Inflammatory macrophage treated with lipopolysaccharide for 1 hour (primary cell): Measurements from ENCODE around the gene RGL4.

Experiments used
- DNase-seq, 2 donors: peaks; one replicate each; pipeline ENCODE4 v3.0.0-alpha.2; 2020 to 2022

Gene RGL4

DNA sequence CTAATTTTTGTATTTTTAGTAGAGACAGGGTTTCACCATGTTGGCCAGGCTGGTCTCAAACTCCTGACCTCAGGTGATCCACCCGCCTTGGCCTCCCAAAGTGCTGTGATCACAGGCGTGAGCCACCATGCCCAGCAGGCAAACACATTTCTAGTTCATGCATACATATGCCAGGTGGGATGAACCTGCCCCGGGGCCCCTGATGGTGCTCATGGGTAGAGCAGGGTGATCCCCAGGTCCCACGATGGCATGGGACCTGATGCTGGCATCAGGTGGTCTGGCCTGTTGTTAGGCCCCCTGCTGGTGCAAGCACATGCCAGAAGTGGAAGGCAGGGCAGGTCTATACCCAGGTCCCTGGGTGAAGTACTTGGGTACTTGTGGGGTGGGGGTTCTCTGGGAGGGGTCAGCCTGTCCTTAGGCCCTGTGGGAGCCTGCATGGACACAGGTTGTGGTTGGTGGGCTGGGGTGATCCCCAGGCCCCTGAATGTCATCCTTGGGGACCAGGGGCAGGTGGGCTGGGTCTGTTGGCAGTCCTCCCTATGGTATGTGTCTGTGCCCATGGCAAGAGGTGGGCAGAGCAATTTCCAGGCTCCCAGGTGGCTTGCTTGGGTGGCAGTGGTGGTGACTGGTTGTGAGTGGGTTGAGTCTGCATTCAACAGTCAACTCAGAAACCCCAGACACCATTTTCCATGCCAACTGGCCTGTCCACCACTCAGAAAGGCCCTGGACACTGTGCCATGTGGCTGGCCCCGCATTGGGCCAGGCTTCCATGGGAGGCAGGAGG lies 9.6 kb upstream of the RGL4 start:
- no peak for DNase-seq

DNA sequence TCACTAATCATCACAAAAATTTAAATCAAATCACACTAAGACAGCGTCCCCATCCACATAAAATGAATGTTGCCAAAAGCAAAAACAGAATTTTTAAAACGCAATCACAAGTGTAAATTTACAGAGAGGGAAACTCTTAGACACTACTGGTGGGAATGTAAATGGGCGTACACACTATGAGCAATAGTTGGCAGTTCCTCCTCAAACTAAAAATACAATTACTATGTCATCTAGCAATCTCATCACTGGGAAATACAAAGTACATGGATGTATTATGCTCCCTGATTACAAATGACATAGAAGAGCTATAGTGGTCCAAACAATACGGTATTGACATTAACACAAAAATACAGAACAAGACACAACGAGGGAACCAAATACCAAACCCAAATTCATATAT lies 8.7 kb upstream of the RGL4 start:
- DNase-seq: peak; percentile 13 to 25

DNA sequence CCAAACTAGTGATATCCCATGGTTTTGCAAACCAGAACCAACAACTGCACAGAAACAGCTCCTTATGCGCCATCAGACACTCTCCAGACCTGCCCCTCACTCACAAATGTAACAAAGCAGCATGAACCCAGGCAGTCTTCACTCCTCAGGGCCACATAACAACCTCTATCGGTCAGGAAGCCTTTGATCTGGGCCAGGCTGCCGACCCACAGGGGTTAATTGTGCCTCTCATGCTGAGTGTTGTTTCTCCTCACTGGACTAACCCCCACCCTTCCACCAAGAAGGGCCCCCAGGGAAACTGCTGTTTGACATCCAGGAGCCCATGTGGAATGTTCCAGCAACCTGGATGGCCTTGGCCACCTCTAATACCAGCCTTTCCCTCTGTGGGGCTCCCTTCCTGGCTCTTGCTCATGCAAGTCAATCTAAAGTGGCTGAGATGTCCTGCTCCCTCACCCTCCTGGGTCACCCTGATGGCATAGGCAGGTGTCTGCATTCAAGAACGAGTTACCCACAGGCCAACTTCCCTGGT lies 7.9 kb upstream of the RGL4 start:
- DNase-seq: no peak

DNA sequence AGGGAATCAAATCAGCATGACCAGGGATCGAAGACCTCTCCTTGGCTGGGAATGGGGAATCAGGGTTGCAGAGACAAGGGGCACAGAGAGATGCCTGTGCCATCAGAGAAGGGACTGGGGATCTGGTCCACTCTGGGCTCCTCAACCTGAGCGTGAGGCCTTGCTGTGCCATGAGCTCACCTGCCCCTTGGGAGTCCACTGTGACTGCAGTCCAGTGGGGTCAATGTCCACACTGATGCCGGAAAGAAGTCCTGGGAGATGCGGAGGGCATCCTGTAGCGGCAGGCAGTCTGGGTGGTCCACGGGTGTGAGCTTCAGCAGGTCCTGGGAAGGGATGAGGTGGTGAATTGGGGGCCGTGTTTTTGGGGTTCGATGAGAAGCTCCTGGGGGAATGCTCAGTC lies 7.3 kb upstream of the RGL4 start:
- DNase-seq: no peak

DNA sequence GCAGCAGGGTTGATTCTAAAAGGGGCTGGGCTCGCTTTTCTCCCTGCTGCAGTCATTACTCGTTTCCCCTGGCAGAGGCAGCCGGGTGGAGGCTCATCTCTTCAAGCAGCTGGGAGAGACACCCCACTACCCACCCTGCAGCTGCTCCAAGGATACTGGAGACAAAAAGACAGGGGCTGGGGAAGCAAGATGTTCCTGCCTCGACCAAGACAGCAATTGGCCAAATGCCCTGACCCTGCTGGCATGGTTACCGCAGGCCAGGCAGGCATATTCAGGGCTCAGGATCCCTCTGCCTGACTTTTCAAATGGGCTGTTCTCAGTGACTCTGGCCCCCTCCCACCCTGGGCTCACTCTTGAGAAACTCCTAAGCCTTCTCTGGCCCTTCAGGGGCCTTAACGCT lies 6.8 kb upstream of the RGL4 start:
- no peak for DNase-seq

DNA sequence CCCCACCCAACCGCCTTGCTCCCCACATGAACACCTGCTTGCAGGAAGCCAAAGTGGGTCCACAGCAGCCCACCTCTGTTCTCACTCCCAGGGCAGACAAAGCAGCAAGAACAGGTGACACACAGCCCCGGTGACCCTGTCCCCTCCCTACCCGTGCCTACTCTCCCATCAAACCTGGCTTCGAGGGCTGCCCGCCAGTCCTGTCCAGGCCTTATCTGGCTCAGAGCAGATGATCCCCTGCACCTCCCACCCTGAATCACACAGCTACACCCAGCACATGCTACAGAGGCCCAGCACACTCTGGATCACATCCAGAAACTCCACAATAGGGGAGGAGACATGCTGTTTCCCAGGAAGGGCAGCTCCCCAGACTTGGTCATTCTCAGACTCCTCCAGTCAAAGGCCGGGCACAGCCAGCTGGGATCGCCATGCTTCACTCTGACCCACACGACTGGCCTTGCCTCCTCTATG lies 6.2 kb upstream of the RGL4 start:
- no peak for DNase-seq

DNA sequence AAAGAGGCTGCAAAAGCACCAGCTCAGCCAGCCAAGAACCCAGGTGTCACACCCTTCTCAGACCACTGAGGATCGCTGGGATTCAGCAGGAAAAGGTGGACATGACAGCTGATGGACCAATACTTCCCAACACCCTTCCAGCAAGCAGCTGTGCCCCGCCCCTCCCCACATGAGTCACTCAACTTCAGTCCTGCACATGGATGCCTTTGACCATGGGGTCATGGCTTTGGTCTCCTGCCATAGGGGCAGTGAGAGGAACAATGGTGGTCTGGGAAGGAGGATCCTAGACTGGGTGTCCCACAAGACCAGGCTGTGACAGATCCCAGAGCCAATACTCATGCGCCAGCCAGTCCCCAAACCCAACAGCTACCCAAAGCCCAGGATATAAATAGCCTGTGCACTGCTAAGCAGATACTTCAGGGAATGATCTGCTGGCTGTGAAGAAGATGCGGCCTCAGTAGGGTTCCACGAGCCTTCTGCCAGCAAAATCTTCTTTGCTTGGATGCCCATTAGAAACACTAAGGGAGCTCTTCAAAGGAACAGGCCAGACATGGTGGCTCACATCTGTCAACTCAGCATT lies 5.5 kb upstream of the RGL4 start:
- no peak for DNase-seq

DNA sequence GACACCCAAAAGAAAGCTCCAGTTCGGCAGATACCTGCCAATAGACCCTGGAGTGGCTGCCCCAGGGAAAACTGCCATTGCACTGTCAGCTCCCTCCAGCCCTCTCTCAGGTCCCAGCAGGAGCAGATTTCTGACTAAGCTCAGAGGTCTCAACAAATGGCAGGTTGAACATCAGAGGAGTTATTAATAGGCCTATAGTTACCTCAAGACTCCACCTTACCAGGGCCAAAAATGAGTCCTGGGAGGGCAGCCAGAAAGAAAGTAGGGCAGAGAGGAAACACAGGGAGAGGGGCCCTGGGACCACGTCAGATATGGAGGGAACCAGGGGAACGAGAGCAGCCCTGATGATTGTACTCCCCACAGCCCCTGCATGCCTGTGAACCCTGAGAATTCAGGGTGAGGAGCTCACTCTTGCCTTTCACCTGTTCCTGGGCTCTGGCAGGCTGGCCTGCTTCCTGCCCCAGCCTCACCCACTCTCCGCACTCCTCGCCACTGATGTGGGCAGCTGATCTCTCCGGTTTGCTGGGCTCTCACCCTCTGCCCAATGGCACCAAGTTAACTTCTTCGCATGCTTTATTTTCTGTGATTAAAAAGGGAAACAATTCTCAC lies 4.3 kb upstream of the RGL4 start:
- no peak for DNase-seq

DNA sequence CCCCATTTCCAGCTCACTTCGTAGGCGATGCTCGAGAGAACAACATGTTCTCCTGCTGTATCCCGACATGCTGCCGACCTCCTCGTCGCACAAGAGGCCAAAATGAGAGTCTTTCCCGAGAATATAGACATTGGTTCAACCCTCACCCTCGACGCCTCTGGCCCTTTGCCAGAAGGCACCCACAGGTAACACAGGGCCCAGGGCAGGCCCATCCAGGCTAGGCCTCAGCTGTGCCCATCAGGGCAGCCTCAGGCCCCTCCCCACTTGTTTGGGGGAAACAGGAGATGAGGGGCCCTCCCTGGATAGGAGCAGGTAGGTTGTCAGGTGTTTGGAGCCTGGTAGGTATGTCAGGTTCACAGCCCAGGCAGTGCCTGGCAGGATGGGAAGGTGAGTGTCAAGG lies 2.7 kb upstream of the RGL4 start:
- DNase-seq: no peak

DNA sequence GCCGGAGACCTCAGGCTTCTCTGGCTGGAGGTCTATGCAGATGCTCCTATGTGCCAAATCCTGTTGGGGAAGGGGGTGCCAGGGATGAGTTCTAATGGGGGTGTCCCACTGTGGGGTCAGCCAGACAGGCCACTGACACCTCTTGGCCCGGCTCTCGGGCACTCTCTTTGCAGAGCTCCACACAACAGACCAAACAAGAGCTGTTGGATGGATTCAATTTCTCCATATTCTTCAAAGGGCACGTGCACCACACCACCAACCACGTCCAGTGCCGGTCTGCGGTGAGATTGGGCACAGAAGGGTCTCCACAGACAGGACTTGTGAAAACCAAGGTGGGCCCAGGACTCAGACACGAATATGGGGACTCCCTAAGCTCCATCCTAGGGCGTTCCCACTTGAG lies 2.2 kb upstream of the RGL4 start:
- no peak for DNase-seq

DNA sequence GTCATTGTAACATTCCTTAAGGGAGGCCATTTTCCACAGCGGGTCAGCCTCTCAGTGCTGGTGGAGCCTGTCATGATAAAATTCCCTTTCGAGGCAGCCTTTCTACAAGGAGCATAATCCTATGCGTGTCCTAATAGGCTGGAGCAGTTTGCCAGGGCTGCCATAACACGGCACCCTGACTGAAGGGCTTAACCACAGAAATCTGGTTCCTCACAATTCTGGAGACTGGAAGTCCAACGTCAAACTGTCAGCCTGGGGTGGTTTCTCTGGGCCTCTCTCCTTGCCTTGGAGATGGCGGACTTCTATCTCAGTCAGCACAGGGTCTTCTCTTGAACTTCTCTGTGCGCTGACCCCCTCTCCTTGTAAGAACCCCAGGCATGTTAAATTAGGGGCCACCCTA lies 1.4 kb upstream of the RGL4 start:
- DNase-seq: no peak

DNA sequence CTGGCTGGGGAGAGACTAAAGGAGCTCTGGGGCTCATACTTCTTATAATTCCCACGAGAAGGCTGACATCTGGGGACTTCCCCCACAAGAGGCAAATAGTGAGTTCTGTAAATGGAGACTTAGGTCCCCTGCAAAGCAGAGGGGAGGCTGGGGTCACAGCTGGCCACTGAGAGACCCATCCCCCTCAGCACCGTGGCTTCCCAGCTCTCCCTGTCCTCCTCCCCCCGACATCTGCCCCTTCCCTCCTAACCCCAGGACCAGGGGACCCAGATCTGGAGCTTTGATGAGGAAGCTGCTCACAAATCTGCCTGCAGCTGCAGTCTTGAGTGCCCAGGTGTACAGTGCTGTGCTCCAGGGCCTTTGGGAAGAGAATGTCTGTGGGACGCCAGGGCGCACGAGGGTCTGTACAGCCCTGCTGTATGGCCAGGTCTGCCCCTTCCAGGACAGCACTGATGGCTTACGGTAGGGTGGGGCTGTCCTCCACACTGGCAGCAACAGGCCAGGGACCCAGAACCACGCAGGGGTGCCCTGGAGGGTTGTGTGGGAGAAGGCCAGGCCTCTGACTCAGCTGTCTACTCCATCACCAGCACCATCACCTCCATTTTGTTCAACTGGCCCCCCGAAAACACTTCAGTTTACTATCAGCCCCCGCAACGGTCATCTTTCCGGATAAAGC lies 1.1 kb downstream of the RGL4 start:
- no peak for DNase-seq

DNA sequence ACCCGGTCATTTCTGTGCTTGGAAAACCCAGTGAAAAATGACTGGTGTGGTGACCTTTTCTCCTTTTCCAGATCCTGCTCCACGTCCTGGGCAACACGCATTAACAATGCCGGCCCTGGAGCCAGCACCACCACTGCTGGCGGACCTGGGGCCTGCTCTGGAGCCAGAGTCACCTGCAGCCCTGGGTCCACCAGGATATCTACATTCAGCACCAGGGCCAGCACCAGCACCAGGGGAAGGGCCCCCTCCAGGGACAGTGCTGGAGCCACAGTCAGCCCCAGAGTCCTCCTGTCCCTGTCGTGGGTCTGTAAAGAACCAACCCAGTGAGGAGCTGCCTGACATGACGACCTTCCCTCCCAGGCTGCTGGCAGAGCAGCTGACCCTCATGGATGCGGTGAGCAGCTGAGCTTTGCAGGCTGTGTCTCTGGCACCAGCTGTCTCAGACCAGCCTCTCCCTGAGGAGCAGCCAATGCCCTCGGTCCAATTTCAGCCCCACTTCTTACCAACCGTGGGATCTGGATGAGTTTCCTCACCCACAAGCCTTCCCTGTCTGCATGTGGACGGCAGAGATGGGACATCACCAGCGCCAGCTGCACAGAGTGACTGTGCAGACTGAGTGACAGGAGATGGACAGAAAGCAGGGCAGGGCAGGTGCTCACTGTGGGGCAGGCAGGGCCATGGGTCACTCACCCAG lies 1.9 kb downstream of the RGL4 start:
- DNase-seq: no peak

DNA sequence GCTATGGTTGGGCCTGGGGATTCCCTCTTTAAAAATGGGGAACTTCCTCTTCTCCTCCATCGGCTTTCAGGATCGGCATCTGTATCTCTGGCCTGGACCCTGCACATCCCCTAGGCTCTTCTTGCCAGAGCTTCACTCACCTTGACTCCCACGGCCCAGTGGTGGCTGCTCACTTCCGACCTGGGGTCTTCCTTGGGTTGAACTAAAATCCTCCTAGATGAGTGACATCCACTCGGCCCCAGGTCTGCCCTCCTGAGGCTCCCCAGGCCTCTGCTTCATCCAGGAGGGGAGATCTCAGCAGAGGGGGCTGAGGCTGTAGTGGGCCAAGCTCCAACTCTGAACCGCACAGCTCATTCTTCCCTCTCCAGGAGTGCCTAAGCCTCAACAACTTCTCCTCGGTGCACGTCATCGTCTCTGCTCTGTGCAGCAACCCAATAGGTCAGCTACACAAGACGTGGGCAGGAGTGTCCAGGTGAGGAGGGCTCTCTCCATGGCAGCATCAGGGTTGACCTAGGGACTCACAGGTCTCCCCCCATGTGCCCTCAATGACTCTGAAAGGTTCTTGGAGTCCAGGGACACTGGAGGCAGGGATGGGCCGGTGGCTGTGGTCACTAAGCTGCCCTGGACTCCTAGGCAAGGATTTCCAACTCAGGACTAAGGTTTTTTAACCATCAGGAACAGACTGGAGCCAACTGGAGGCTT lies 3.3 kb downstream of the RGL4 start:
- DNase-seq: no peak

DNA sequence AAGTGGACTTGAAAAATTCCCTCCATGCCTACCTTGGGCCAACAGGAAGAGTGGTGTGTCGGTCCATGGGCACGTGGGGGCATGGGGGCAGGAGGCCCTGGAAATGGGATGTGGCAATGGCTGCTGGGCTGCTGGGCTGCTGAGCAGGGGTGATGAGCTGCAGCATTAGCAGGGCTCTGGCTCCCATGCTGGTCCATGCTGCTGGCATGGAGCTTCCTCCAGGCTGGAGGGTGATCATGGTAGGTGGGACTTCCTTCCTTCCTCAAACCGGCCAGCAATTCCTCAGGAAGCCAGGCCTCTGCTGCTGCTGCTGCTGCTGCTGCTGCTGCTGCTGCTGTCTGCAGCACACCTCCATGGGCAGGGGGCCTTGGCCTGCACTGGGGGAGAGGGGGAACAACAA lies 4.3 kb downstream of the RGL4 start:
- no peak for DNase-seq

DNA sequence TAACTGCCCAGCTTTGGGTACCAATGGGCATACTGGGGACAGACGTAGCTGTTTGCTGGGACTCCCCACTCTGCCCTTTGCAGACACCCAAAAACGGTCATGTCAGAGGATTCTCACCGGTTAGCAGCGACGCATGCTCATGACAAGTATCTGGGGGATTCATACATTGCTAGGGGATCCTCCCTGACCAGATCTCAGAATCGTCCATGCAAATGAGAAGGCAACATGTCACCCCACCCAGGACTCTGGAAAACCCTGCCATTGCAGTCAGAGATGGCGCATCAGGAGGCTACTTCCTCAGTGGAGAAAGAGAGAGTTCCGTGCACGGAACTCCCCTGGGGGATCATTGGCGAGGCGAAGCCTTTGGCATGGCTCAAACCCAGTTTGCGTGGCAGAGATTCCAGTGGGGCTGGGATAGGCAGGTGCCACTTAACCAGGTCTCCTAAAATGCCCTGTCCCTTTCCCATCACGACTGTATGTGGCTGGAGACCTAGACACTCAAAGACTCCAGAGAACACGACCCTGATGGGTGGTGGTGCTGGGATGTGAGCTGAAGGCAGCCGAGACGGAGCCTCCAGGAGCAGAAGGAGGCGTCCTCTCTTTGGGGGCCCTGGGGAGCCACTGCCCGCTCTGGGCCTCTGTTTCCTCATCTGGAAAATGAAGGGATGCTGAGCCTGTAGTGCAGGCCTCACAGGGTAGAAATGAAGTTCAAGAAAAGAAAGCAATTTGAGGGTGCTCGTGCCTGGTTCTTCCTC lies 4.9 kb downstream of the RGL4 start:
- peak; percentile 71 to 72 for DNase-seq

DNA sequence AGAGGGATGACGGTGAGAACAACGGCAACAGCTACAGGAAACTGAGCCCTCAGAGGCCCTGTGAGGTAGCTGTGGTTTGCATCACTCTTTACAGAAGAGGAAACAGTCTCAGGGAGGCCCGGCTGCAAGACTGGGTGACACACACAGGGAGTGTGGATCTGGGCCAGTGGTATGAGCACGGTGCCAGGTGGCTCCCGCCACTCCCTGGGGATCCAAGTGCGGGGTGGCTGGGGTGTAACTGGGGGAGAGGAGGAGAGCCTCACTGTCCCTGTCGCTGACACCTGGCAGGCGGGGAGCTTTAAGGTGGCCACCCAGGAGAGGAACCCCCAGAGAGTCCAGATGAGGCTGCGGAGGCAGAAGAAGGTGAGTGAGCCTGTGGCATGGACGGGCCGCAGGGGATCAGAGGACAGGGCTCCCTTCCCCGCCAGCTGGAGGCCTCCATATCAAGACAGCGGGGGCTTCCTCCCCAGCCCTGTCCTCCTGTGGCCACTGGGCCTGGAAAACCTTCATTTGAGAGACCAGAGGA lies 5.6 kb downstream of the RGL4 start:
- DNase-seq: peak; percentile 72 to 74

DNA sequence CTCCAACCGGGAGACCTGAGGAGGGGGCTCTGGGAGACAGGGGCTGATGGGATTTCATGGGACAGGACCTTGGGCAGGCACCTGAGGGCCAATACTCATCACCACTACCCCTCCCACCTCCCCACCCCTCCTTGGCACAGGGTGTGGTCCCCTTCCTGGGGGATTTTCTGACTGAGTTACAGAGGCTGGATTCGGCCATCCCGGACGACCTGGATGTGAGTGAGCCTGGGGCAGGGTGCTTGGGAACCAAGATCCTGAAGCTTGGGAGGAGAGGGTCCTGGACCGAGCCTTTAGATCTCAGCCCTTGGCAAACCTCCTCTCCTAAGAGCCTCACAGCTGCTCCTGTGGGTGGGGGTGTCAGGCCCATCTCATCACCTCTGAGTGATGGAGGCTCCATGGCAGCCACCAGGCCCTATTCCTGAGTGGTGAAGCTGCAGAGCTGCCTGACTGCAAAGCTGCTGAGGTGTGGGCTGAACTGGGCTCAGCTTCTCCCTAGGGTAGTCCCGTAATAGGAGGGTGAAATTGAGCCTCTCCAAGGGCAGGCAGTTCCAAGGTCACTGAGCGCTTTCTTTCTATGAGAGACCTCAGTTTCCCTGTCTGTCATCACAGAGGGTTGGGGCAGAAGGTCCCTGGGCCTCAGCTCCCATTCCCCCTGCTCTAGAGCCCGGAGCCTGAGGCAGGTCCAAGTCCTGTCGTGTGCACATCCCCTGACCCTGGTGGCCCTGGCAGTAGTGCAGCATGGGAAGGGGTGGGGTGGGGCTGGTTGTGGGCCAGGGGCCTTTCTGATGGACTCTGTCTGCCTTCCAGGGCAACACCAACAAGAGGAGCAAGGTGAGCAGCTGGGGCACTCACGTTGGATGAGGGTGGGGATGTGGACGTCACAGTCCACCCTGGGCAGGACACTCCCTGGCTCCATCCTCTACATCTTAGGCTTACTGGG lies 6.5 kb downstream of the RGL4 start:
- no peak for DNase-seq

DNA sequence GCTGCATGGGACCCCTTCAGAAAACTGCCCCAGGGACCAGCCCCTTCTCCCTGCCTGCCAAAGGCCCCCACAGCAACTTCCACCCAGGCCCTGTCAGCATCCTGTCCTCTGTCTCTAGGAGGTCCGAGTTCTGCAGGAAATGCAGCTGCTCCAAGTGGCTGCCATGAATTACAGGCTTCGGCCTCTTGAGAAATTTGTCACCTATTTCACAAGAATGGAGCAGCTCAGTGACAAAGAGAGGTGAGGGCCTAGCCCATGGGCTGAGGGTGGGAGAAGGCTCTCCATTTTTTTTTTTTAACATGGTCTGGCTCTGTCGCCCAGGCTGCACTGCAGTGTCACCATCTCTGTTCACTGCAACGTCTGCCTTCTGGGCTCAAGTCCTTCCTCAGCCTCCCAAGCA lies 7.3 kb downstream of the RGL4 start:
- DNase-seq: no peak

DNA sequence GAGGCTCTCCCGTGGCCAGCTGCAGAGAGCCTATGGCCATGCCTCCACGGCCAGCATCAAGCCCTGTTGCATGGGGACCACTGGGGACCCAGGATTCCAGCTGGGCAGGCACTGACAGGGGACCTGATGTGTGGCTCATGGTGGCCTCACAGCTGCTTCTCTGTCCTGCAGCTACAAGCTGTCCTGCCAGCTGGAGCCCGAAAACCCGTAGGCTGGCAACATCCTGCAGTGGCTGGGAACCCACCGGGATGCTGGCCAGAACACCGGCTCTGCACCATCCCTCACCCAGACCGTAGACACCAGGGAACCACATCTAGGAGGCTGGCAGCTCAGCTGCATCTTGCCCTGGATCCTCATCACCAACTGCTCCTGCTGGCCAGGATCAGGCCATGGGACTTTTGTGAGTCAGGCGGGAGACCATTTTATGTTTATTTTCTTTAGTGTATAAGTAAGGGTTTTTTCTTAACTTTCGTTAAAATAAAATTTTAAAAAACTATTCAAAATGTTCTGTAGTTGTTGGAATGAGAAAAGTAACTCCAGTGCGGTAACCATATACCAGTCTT lies 7.9 kb downstream of the RGL4 start:
- DNase-seq: no peak
